ENCODE measurements around the gene LGR4. TPM values are rescaled to one million over a fixed set of nuclear protein-coding genes. Genes with fewer than 3 reads are reported as not detected.
A peak's percentile ranks its signal among the peaks of the same experiment; 100 is the strongest.

The LGR4 gene
- total RNA-seq, 2 experiments from 2014 or later: 0.06 to 1.2 TPM

DNA sequence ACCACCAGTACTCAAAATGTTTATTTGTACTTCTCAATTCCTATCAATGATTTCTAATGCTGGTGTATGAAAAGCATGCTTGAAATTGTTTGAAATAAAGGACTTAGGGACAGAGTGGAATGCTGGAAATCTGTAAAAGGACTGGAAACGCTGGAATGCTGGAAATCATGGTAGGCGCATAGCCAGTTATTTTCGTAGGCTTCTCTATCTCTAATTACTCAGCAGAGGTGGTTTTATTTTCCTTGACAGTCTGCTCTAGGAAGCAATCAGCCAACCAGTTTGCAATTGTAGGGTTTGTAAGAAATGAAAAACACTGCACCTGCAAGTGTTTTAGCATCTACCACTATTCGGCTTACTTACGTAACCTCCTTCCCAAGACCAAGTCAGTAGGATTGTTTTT lies 33.2 kb upstream of the LGR4 start:
- Histone ChIP-seq H2AFZ (ENCODE audit: low read length) (peak overlapping the region; percentile 84; the same call in 1 of the 2 replicates), H3K9me3 (ENCODE audit: low read length) (no peaks in the 10 kb centered on the region), H3K27ac (ENCODE audit: low read depth, low read length, poor library complexity, severe bottlenecking) (peak overlapping the region; percentile 78), H4K20me1 (ENCODE audit: insufficient read depth, low read length) (0 out of 2 replicates have a peak, but pooled peaks cover 9% of the 10 kb centered on the region), H3K79me2 (ENCODE audit: insufficient read depth, low read depth, low read length) (peaks cover 61% of the 10 kb centered on the region), H3K9me2 (ENCODE audit: insufficient read depth, low read length) (no peaks in the 10 kb centered on the region), H3K4me3 (ENCODE audit: low read depth, low read length, poor library complexity, severe bottlenecking) (peak overlapping the region; percentile 97), H3K4me1 (ENCODE audit: insufficient read depth, low read length, poor library complexity, severe bottlenecking) (peaks cover 21% of the 10 kb centered on the region), H3K4me2 (ENCODE audit: low read length) (peak overlapping the region; percentile 92), H3K36me3 (ENCODE audit: insufficient read depth, low read length) (peaks cover 32% of the 10 kb centered on the region)
- POLR2A ChIA-PET: no interaction called here
- BruUV-seq (replicated peaks): no TSS peak
- CTCF ChIA-PET (ENCODE audit: unreplicated experiment): no interaction called here
- intact Hi-C loops (cut with micrococcal nuclease; ENCODE audit: unreplicated experiment): loop anchor here (1.0 to 10.0 kb wide), 5 partner anchors 95 to 1371 kb away; partner anchors contain the start of genes CCDC34, KIF18A and METTL15
- no peak for DNase-seq (ENCODE audit: low spot score)
- no peak for TF ChIP-seq EZH2phosphoT487 (IDR thresholded peaks at IDR 0.05; ENCODE audit: borderline replicate concordance, low read depth, low read length)
- TF ChIP-seq, protein P1, sequence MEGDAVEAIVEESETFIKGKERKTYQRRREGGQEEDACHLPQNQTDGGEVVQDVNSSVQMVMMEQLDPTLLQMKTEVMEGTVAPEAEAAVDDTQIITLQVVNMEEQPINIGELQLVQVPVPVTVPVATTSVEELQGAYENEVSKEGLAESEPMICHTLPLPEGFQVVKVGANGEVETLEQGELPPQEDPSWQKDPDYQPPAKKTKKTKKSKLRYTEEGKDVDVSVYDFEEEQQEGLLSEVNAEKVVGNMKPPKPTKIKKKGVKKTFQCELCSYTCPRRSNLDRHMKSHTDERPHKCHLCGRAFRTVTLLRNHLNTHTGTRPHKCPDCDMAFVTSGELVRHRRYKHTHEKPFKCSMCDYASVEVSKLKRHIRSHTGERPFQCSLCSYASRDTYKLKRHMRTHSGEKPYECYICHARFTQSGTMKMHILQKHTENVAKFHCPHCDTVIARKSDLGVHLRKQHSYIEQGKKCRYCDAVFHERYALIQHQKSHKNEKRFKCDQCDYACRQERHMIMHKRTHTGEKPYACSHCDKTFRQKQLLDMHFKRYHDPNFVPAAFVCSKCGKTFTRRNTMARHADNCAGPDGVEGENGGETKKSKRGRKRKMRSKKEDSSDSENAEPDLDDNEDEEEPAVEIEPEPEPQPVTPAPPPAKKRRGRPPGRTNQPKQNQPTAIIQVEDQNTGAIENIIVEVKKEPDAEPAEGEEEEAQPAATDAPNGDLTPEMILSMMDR (conservative IDR thresholded peaks at IDR 0.05; ENCODE audit: low read length): no peak

DNA sequence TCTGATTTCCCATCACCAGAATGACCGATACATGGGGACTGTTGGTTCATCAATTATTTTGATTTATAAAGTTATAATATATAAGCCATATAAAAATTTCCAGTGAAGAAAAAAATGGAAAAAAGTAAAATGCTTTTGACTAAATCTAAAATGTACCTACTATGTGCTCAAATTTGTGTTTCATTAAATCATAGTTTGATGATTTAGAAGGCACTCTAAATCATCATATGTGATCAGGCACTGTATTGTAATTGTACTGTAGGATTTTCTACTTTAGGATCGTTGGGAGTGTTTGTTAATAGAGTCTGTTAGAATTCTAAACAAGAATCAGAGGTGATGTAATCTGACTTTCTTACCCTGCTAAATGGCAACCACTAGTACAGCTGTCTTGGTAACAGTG lies 31.6 kb upstream of the LGR4 start:
- Histone ChIP-seq H3K9me2 (ENCODE audit: insufficient read depth, low read length) (no peaks in the 10 kb centered on the region), H3K9me3 (ENCODE audit: low read length) (no peaks in the 10 kb centered on the region), H2AFZ (ENCODE audit: low read length) (no peak overlapping the region), H3K79me2 (ENCODE audit: insufficient read depth, low read depth, low read length) (peaks cover 61% of the 10 kb centered on the region), H4K20me1 (ENCODE audit: insufficient read depth, low read length) (0 out of 2 replicates have a peak, but pooled peaks cover 9% of the 10 kb centered on the region), H3K4me2 (ENCODE audit: low read length) (peak overlapping the region; percentile 92), H3K36me3 (ENCODE audit: insufficient read depth, low read length) (peaks cover 46% of the 10 kb centered on the region), H3K4me3 (ENCODE audit: low read depth, low read length, poor library complexity, severe bottlenecking) (peak overlapping the region; percentile 97), H3K4me1 (ENCODE audit: insufficient read depth, low read length, poor library complexity, severe bottlenecking) (peaks cover 21% of the 10 kb centered on the region), H3K27ac (ENCODE audit: low read depth, low read length, poor library complexity, severe bottlenecking) (no peak overlapping the region)
- POLR2A ChIA-PET: interaction anchor here (0.6 kb wide), 1 partner anchor 9 kb away, joined by 3 read pairs; no protein-coding TSS in a partner anchor
- no TSS peak for BruUV-seq (replicated peaks)
- CTCF ChIA-PET (ENCODE audit: unreplicated experiment): no interaction called here
- DNase-seq (ENCODE audit: low spot score): no peak
- no peak for TF ChIP-seq EZH2phosphoT487 (IDR thresholded peaks at IDR 0.05; ENCODE audit: borderline replicate concordance, low read depth, low read length)
- TF ChIP-seq, protein P1 (conservative IDR thresholded peaks at IDR 0.05; ENCODE audit: low read length): no peak
- intact Hi-C loops (cut with micrococcal nuclease; ENCODE audit: unreplicated experiment): loop anchor here (10.0 kb wide), 2 partner anchors 589 to 1369 kb away; no protein-coding TSS in a partner anchor

DNA sequence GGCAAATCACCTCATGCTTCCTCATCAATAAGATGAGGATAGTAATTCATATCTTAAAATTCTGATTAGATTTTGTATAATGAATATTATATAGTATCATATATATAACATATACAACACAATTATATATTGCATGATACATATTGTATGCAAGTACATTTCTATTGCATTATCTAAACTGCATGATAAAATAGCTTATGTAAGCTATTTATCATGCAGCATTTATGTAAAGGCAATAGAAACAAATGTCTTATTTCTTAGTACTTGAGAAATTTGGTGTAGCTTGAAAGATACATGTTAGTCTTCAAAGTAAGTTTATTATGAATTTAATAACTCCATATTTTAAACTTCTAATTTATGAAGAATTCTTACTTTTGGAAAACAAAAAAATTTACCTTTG lies 28.5 kb upstream of the LGR4 start:
- Histone ChIP-seq H3K36me3 (ENCODE audit: insufficient read depth, low read length) (peaks cover 77% of the 10 kb centered on the region), H3K4me1 (ENCODE audit: insufficient read depth, low read length, poor library complexity, severe bottlenecking) (peaks cover 17% of the 10 kb centered on the region), H3K27ac (ENCODE audit: low read depth, low read length, poor library complexity, severe bottlenecking) (no peak overlapping the region), H3K9me2 (ENCODE audit: insufficient read depth, low read length) (no peaks in the 10 kb centered on the region), H3K79me2 (ENCODE audit: insufficient read depth, low read depth, low read length) (peaks cover 69% of the 10 kb centered on the region), H2AFZ (ENCODE audit: low read length) (no peak overlapping the region), H3K4me3 (ENCODE audit: low read depth, low read length, poor library complexity, severe bottlenecking) (no peak overlapping the region), H3K4me2 (ENCODE audit: low read length) (no peak overlapping the region), H4K20me1 (ENCODE audit: insufficient read depth, low read length) (peaks cover 18% of the 10 kb centered on the region), H3K9me3 (ENCODE audit: low read length) (no peaks in the 10 kb centered on the region)
- no peak for DNase-seq (ENCODE audit: low spot score)
- BruUV-seq (replicated peaks): no TSS peak
- intact Hi-C loops (cut with micrococcal nuclease; ENCODE audit: unreplicated experiment): loop anchor here (10.0 kb wide), 2 partner anchors 586 to 1366 kb away; no protein-coding TSS in a partner anchor
- ChIA-PET POLR2A (no interaction called here), CTCF (ENCODE audit: unreplicated experiment) (no interaction called here)
- TF ChIP-seq, protein P1 (conservative IDR thresholded peaks at IDR 0.05; ENCODE audit: low read length): no peak
- no peak for TF ChIP-seq EZH2phosphoT487 (IDR thresholded peaks at IDR 0.05; ENCODE audit: borderline replicate concordance, low read depth, low read length)

All from OCI-LY7 (cell line).